ENCODE results near the gene GLS2.

GRCh38 chr12:56537546-56537945 lies 49.6 kb upstream of the GLS2 start:
- TF ChIP-seq CTCF (conservative IDR thresholded peaks at IDR 0.05 in 1 of 2, IDR thresholded peaks at IDR 0.05 in 1 of 2; ENCODE audit: low read depth in 1 of 2, low read length in 2 of 2): no peak
- TF ChIP-seq EZH2 (IDR thresholded peaks at IDR 0.05; ENCODE audit: low read length, missing control alignments): no peak
